Endodermal cell (in vitro differentiated cells): Measurements from ENCODE around the gene NAALADL2. TPM values are rescaled to one million over a fixed set of nuclear protein-coding genes. Genes with fewer than 3 reads are reported as not detected.

Experiments
- DNase-seq: peaks from one replicate; pipeline ENCODE4 v3.0.0-alpha.2; 2017
- H3K27ac ChIP-seq: 2 replicates; pipeline ENCODE4 v1.5.1; 2013; ENCODE audit warnings: mild to moderate bottlenecking, low read depth, low read length, moderate library complexity
- H3K27me3 ChIP-seq: 2 replicates; pipeline ENCODE4 v1.6.1; 2013; ENCODE audit warnings: mild to moderate bottlenecking, low read length, moderate library complexity; ENCODE audit not compliant: insufficient read depth, control insufficient read depth, poor library complexity, severe bottlenecking
- H3K36me3 ChIP-seq: 2 replicates; pipeline ENCODE4 v1.7.0; 2013; ENCODE audit warnings: mild to moderate bottlenecking, low read length, moderate library complexity; ENCODE audit not compliant: control insufficient read depth, insufficient read depth
- H3K4me1 ChIP-seq: one replicate; pipeline ENCODE4 v1.7.0; 2013; ENCODE audit warnings: low read length; ENCODE audit not compliant: control insufficient read depth, insufficient read depth
- H3K4me3 ChIP-seq: 2 replicates; pipeline ENCODE4 v1.5.1; 2013; ENCODE audit warnings: mild to moderate bottlenecking, low read length, moderate library complexity
- H3K9ac ChIP-seq: 2 replicates; pipeline ENCODE4 v1.6.1; 2013; ENCODE audit warnings: mild to moderate bottlenecking, low read length, moderate library complexity; ENCODE audit not compliant: poor library complexity, severe bottlenecking; ENCODE audit errors: extremely low read depth
- H3K9me3 ChIP-seq: 2 replicates; pipeline ENCODE4 v1.6.1; 2013; ENCODE audit warnings: mild to moderate bottlenecking, low read length, moderate library complexity; ENCODE audit not compliant: control insufficient read depth
- H3K27ac Mint-ChIP-seq: 2 replicates; pipeline ENCODE4 v1.8.0; 2020; ENCODE audit warnings: mixed read lengths
- H3K27me3 Mint-ChIP-seq: 2 replicates; pipeline ENCODE4 v1.8.0; 2021; ENCODE audit warnings: mild to moderate bottlenecking, mixed read lengths; ENCODE audit not compliant: insufficient read depth
- H3K36me3 Mint-ChIP-seq: 2 replicates; pipeline ENCODE4 v1.8.0; 2020; ENCODE audit warnings: low read depth, mixed read lengths
- H3K4me1 Mint-ChIP-seq: 2 replicates; pipeline ENCODE4 v1.8.0; 2020; ENCODE audit warnings: mixed read lengths
- H3K4me3 Mint-ChIP-seq: 2 replicates; pipeline ENCODE4 v1.8.0; 2020; ENCODE audit warnings: mild to moderate bottlenecking, moderate library complexity, mixed read lengths
- H3K9me3 Mint-ChIP-seq: 2 replicates; pipeline ENCODE4 v1.8.0; 2020; ENCODE audit warnings: mild to moderate bottlenecking, mixed read lengths
- CTCF ChIP-seq: fragments of 200-600 bp; sonication (generic); conservative IDR thresholded peaks from 2 replicates; pipeline ENCODE4 v1.5.0; 2021; ENCODE audit warnings: antibody characterized with exemption, mild to moderate bottlenecking
- WGBS, 2 experiments: methylation state at CpG; one replicate each; pipeline versions ENCODE4 v1.1.5 to v1.1.7; 2013; ENCODE audit warnings: missing lambda C conversion rate in 2 of 2, mixed read lengths in 1 of 2; ENCODE audit not compliant: insufficient coverage in 1 of 2, insufficient read length in 1 of 2; 5-methylcytosine and 5-hydroxymethylcytosine counted together
- total RNA-seq, 2 donors: library from RNA; stranded (reverse); fragmentation: NEBNext Ultra II Directional in 1 of 2; extraction: Animal tissue kit (Norgen Biotek cat#: 25700) in 1 of 2; gene quantifications; 2 replicates in 1 of 2; 3 replicates in 1 of 2; pipeline ENCODE4 v1.2.1, GENCODE V29; 2021

Gene NAALADL2
- total RNA-seq, 2 donors from 2014 or later: 1.6 to 1.8 TPM

GRCh38 chr3:175199961-175200360, 340.8 kb downstream of the NAALADL2 start:
- H3K27me3 Mint-ChIP-seq: no peaks in the 10 kb centered on the region
- H3K4me3 Mint-ChIP-seq: no peak overlapping the region
- no peak for TF ChIP-seq CTCF
- H3K4me1 Mint-ChIP-seq: peaks cover 5% of the 10 kb centered on the region
- no peaks in the 10 kb centered on the region for H3K9me3 Mint-ChIP-seq
- H3K27ac Mint-ChIP-seq: no peak overlapping the region
- no peak for DNase-seq
- Histone ChIP-seq H3K9me3 (no peaks in the 10 kb centered on the region), H3K36me3 (no peaks in the 10 kb centered on the region), H3K4me3 (no peak overlapping the region), H3K27ac (no peak overlapping the region), H3K27me3 (no peaks in the 10 kb centered on the region), H3K9ac (no peak overlapping the region), H3K4me1 (no peaks in the 10 kb centered on the region)
- WGBS, 2 experiments: 97 to 100% methylated on average over 1 of the region's 1 CpG
- H3K36me3 Mint-ChIP-seq: no peaks in the 10 kb centered on the region

- H3K27ac Mint-ChIP-seq: no peak overlapping the region
- no peak for TF ChIP-seq CTCF
Measured at GRCh38 chr3:175200391-175201095, 341.4 kb downstream of the NAALADL2 start.

GRCh38 chr3:175207361-175207760, 348.2 kb downstream of the NAALADL2 start:
- Mint-ChIP-seq H3K27me3 (no peaks in the 10 kb centered on the region), H3K9me3 (no peaks in the 10 kb centered on the region), H3K4me3 (no peak overlapping the region), H3K27ac (no peak overlapping the region), H3K4me1 (peaks cover 5% of the 10 kb centered on the region), H3K36me3 (no peaks in the 10 kb centered on the region)
- H3K4me3 ChIP-seq: no peak overlapping the region
- 67 to 94% methylated on average over 1 to 3 of the region's 3 CpGs for WGBS, 2 experiments
- no peak for DNase-seq
- no peak overlapping the region for H3K27ac ChIP-seq
- H3K27me3 ChIP-seq: no peaks in the 10 kb centered on the region
- H3K36me3 ChIP-seq: no peaks in the 10 kb centered on the region
- no peak overlapping the region for H3K9ac ChIP-seq
- H3K4me1 ChIP-seq: no peaks in the 10 kb centered on the region
- no peak for TF ChIP-seq CTCF
- peaks cover 5% of the 10 kb centered on the region for H3K9me3 ChIP-seq

More at GRCh38 chr3:175200391-175201095, 341.4 kb downstream of the NAALADL2 start:
- H3K27ac ChIP-seq: no peak overlapping the region
- Mint-ChIP-seq H3K4me1 (peaks cover 5% of the 10 kb centered on the region), H3K36me3 (no peaks in the 10 kb centered on the region), H3K9me3 (no peaks in the 10 kb centered on the region), H3K27me3 (no peaks in the 10 kb centered on the region), H3K4me3 (no peak overlapping the region)
- peaks cover 5% of the 10 kb centered on the region for H3K9me3 ChIP-seq
- H3K4me3 ChIP-seq: no peak overlapping the region
- H3K27me3 ChIP-seq: no peaks in the 10 kb centered on the region
- no peaks in the 10 kb centered on the region for H3K4me1 ChIP-seq
- no peaks in the 10 kb centered on the region for H3K36me3 ChIP-seq
- no peak overlapping the region for H3K9ac ChIP-seq
- 89% methylated on average over 2 of the region's 2 CpGs for WGBS, 2 experiments
- no peak for DNase-seq
